Panc1 (cell line): ENCODE measurements around the gene MEX3A.

ENCODE experiments used
- CTCF ChIP-seq: fragments of 450-650 bp; IDR thresholded peaks from 2 replicates; pipeline ENCODE4 v1.5.1; 2017; ENCODE audit warnings: mild to moderate bottlenecking
- REST ChIP-seq, 2 experiments: IDR thresholded peaks; 2 replicates each; pipeline ENCODE4 v1.6.1; 2011 to 2012; ENCODE audit warnings: low read depth in 2 of 2, control low read depth in 1 of 2, low read length in 1 of 2, mild to moderate bottlenecking in 1 of 2, moderate library complexity in 1 of 2; ENCODE audit not compliant: insufficient read depth in 1 of 2
- TCF7L2 ChIP-seq: IDR thresholded peaks from 2 replicates; pipeline ENCODE4 v1.6.1; 2011; ENCODE audit warnings: mild to moderate bottlenecking, low read depth, low read length, inconsistent platforms

GRCh38 chr1:156026588-156026987, 55.7 kb downstream of the MEX3A start:
- TF ChIP-seq CTCF, result no peak
- no peak for TF ChIP-seq TCF7L2
- TF ChIP-seq REST (IDR thresholded peaks at IDR 0.05; ENCODE audit: insufficient read depth in 1 of 2, low read depth in 2 of 2, low read length in 1 of 2), result no peak
